CD14-positive monocyte (primary cell): ENCODE measurements around the gene SPRN. TPM values are rescaled to one million over a fixed set of nuclear protein-coding genes. Genes with fewer than 3 reads are reported as not detected.

Source experiments
- DNase-seq, 3 donors: peaks; one replicate each; pipeline ENCODE4 v3.0.0-alpha.2; 2011 to 2022
- H2AFZ ChIP-seq: 2 replicates; pipeline ENCODE4 v1.6.0; 2012; ENCODE audit warnings: mild to moderate bottlenecking, low read depth, low read length, inconsistent platforms; ENCODE audit not compliant: insufficient read depth, poor library complexity, severe bottlenecking
- H3K27ac ChIP-seq, 2 donors: 1 replicate in 1 of 2; 2 replicates in 1 of 2; pipeline ENCODE4 v1.5.1; 2012 to 2013; ENCODE audit warnings: low read length in 2 of 2, control low read depth in 1 of 2, inconsistent platforms in 1 of 2, low read depth in 1 of 2, mild to moderate bottlenecking in 1 of 2
- H3K27me3 ChIP-seq, 2 donors: one replicate each; pipeline versions ENCODE4 v1.6.0 to v1.6.1; 2011 to 2013; ENCODE audit warnings: low read length in 2 of 2; ENCODE audit not compliant: control insufficient read depth in 2 of 2, insufficient read depth in 2 of 2
- H3K36me3 ChIP-seq, 2 donors: replicated peaks in 1 of 2; 1 replicate in 1 of 2; 2 replicates in 1 of 2; pipeline versions ENCODE4 v1.5.1 to v1.6.1; 2012 to 2013; ENCODE audit warnings: low read length in 2 of 2, control low read depth in 1 of 2, inconsistent platforms in 1 of 2, mild to moderate bottlenecking in 1 of 2; ENCODE audit not compliant: insufficient read depth in 2 of 2, control insufficient read depth in 1 of 2
- H3K4me1 ChIP-seq, 2 donors: 1 replicate in 1 of 2; 2 replicates in 1 of 2; pipeline versions ENCODE4 v1.5.1 to v1.6.1; 2012 to 2013; ENCODE audit warnings: low read length in 2 of 2, control low read depth in 1 of 2, inconsistent platforms in 1 of 2, mild to moderate bottlenecking in 1 of 2, moderate library complexity in 1 of 2; ENCODE audit not compliant: insufficient read depth in 2 of 2, control insufficient read depth in 1 of 2
- H3K4me2 ChIP-seq: replicated peaks from 2 replicates; pipeline ENCODE3; 2012; ENCODE audit warnings: low read length, moderate library complexity, mild to moderate bottlenecking; ENCODE audit not compliant: poor library complexity, severe bottlenecking; ENCODE audit errors: extremely low read depth
- H3K4me3 ChIP-seq, 3 experiments: fragments of 200-600 bp in 1 of 3; sonication (generic) in 1 of 3; replicated peaks in 1 of 3; 1 replicate in 2 of 3; 2 replicates in 1 of 3; pipeline ENCODE4 v1.5.1; 2011 to 2013; ENCODE audit warnings: low read length in 3 of 3, mild to moderate bottlenecking in 3 of 3, control low read depth in 2 of 3, low read depth in 2 of 3, inconsistent platforms in 1 of 3, moderate library complexity in 1 of 3
- H3K79me2 ChIP-seq: 2 replicates; pipeline ENCODE4 v1.6.0; 2012; ENCODE audit warnings: mild to moderate bottlenecking, control low read depth, inconsistent platforms, low read length, moderate library complexity; ENCODE audit not compliant: insufficient read depth
- H3K9ac ChIP-seq: 2 replicates; pipeline ENCODE4 v1.6.0; 2017; ENCODE audit warnings: low read length, mild to moderate bottlenecking; ENCODE audit not compliant: insufficient read depth, poor library complexity, severe bottlenecking
- H3K9me3 ChIP-seq, 2 donors: replicated peaks in 1 of 2; 1 replicate in 1 of 2; 2 replicates in 1 of 2; pipeline versions ENCODE4 v1.5.1 to v1.6.1; 2012 to 2013; ENCODE audit warnings: low read length in 2 of 2, control low read depth in 1 of 2; ENCODE audit not compliant: control insufficient read depth in 1 of 2, insufficient read depth in 1 of 2
- H4K20me1 ChIP-seq: 2 replicates; pipeline ENCODE4 v1.6.0; 2012; ENCODE audit warnings: mild to moderate bottlenecking, low read length, control low read depth, moderate library complexity; ENCODE audit not compliant: insufficient read depth
- H3K27ac Mint-ChIP-seq, 7 donors: one replicate each; pipeline ENCODE4 v1.8.0; 2020; ENCODE audit warnings: mild to moderate bottlenecking in 7 of 7, mixed read lengths in 7 of 7, moderate library complexity in 6 of 7, inconsistent platforms in 2 of 7
- H3K27me3 Mint-ChIP-seq, 3 donors: one replicate each; pipeline ENCODE4 v1.8.0; 2021 to 2022; ENCODE audit warnings: low read depth in 3 of 3, mild to moderate bottlenecking in 3 of 3, mixed read lengths in 3 of 3, moderate library complexity in 3 of 3, inconsistent platforms in 1 of 3
- H3K36me3 Mint-ChIP-seq, 2 donors: one replicate each; pipeline ENCODE4 v1.8.0; 2020; ENCODE audit warnings: mixed read lengths in 2 of 2, inconsistent platforms in 1 of 2, mild to moderate bottlenecking in 1 of 2
- H3K4me1 Mint-ChIP-seq: one replicate; pipeline ENCODE4 v1.8.0; 2020; ENCODE audit warnings: mild to moderate bottlenecking, mixed read lengths
- H3K4me3 Mint-ChIP-seq, 2 donors: one replicate each; pipeline ENCODE4 v1.8.0; 2020; ENCODE audit warnings: mild to moderate bottlenecking in 2 of 2, mixed read lengths in 2 of 2, moderate library complexity in 1 of 2
- H3K9me3 Mint-ChIP-seq, 7 donors: one replicate each; pipeline ENCODE4 v1.8.0; 2020 to 2022; ENCODE audit warnings: mixed read lengths in 7 of 7, mild to moderate bottlenecking in 6 of 7, moderate library complexity in 6 of 7, inconsistent platforms in 2 of 7
- WGBS: methylation state at CpG from one replicate; pipeline ENCODE4 v1.1.5; 2013; ENCODE audit warnings: missing lambda C conversion rate; ENCODE audit not compliant: insufficient coverage; 5-methylcytosine and 5-hydroxymethylcytosine counted together
- intact Hi-C, 2 donors: fragments of 100-400 bp; cut with micrococcal nuclease; formaldehyde crosslinking; loops; one replicate each; pipeline versions ENCODE4 v1.15.0 to v1.15.1; 2023
- polyA plus RNA-seq, 3 donors: library from polyadenylated mRNA; depleted of rRNA in 1 of 3; unstranded in 2 of 3; stranded (reverse) in 1 of 3; fragments of 300-500 nt in 2 of 3; fragments of >200 nt in 1 of 3; fragmentation: Illumina TruSeq in 2 of 3; gene quantifications; 1 replicate in 2 of 3; 2 replicates in 1 of 3; pipeline ENCODE4 v1.2.3, GENCODE V29; 2012 to 2021
- TF ChIP-seq, protein P1 (sequence below): fragments of 200-600 bp; IDR thresholded peaks from one replicate; pipeline ENCODE4 v1.8.0; 2022; ENCODE audit warnings: antibody characterized with exemption, mild to moderate bottlenecking

Gene SPRN
- polyA plus RNA-seq, 3 donors, result not detected

GRCh38 chr10:133440633-133441285, 16.3 kb upstream of the SPRN start:
- WGBS, result 98% methylated on average over 10 of the region's 18 CpGs
- H2AFZ ChIP-seq, result no peak overlapping the region
- DNase-seq, result no peak
- peaks cover 8 to 16% of the 10 kb centered on the region in 2 donors for H3K9me3 ChIP-seq
- Mint-ChIP-seq H3K4me3 (no peak overlapping the region), H3K36me3 (no peaks in the 10 kb centered on the region), H3K27ac (no peak overlapping the region), H3K9me3 (peaks cover 10 to 15% (median 11%) of the 10 kb centered on the region in 7 donors), H3K4me1 (peaks cover 14% of the 10 kb centered on the region), H3K27me3 (peaks cover 8 to 20% (median 14%) of the 10 kb centered on the region in 3 donors)
- H3K27ac ChIP-seq, result no peak overlapping the region
- no peaks in the 10 kb centered on the region for H3K79me2 ChIP-seq
- TF ChIP-seq, protein P1, sequence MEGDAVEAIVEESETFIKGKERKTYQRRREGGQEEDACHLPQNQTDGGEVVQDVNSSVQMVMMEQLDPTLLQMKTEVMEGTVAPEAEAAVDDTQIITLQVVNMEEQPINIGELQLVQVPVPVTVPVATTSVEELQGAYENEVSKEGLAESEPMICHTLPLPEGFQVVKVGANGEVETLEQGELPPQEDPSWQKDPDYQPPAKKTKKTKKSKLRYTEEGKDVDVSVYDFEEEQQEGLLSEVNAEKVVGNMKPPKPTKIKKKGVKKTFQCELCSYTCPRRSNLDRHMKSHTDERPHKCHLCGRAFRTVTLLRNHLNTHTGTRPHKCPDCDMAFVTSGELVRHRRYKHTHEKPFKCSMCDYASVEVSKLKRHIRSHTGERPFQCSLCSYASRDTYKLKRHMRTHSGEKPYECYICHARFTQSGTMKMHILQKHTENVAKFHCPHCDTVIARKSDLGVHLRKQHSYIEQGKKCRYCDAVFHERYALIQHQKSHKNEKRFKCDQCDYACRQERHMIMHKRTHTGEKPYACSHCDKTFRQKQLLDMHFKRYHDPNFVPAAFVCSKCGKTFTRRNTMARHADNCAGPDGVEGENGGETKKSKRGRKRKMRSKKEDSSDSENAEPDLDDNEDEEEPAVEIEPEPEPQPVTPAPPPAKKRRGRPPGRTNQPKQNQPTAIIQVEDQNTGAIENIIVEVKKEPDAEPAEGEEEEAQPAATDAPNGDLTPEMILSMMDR, result no peak
- no peak overlapping the region for H3K4me3 ChIP-seq
- no peaks in the 10 kb centered on the region for H3K27me3 ChIP-seq
- H4K20me1 ChIP-seq, result no peaks in the 10 kb centered on the region
- no peaks in the 10 kb centered on the region for H3K36me3 ChIP-seq
- H3K9ac ChIP-seq, result no peak overlapping the region
- peaks cover 8 to 13% of the 10 kb centered on the region in 2 donors for H3K4me1 ChIP-seq
- no peak overlapping the region for H3K4me2 ChIP-seq
- intact Hi-C loops, result no loop called here

- H3K9ac ChIP-seq, result no peak overlapping the region
- Mint-ChIP-seq H3K9me3 (peaks cover 1 to 5% (median 4%) of the 10 kb centered on the region in 7 donors), H3K4me1 (peaks cover 14% of the 10 kb centered on the region), H3K36me3 (no peaks in the 10 kb centered on the region), H3K27ac (no peak overlapping the region), H3K27me3 (peaks cover 5 to 15% (median 10%) of the 10 kb centered on the region in 3 donors), H3K4me3 (no peak overlapping the region)
- H4K20me1 ChIP-seq, result no peaks in the 10 kb centered on the region
- H3K79me2 ChIP-seq, result no peaks in the 10 kb centered on the region
- peaks cover 4 to 6% of the 10 kb centered on the region in 2 donors for H3K9me3 ChIP-seq
- H3K4me2 ChIP-seq, result no peak overlapping the region
- H3K4me3 ChIP-seq, result no peak overlapping the region
- TF ChIP-seq, protein P1, result no peak
- no peak overlapping the region for H3K27ac ChIP-seq
- no peaks in the 10 kb centered on the region for H3K36me3 ChIP-seq
- intact Hi-C loops, result no loop called here
- no peaks in the 10 kb centered on the region for H3K27me3 ChIP-seq
- WGBS, result 94% methylated on average over 24 of the region's 25 CpGs
- no peak overlapping the region for H2AFZ ChIP-seq
- peak in 1 of 3 donors; percentile 2 for DNase-seq
- peaks cover 8 to 13% of the 10 kb centered on the region in 2 donors for H3K4me1 ChIP-seq
Measured at GRCh38 chr10:133439517-133440461, 15.4 kb upstream of the SPRN start.
